Transverse colon (tissue), 4 donors: ENCODE measurements around the gene SARDH.

Experiments used
- CTCF ChIP-seq, 5 experiments: fragments of 200-600 bp in 3 of 5; fragments of 450-650 bp in 2 of 5; sonication (generic) in 3 of 5; IDR thresholded peaks; 1 replicate in 2 of 5; 2 replicates in 3 of 5; pipeline ENCODE4 v1.5.1; 2016 to 2017; ENCODE audit warnings: antibody characterized with exemption in 5 of 5, inconsistent platforms in 3 of 5, mild to moderate bottlenecking in 2 of 5, moderate library complexity in 1 of 5
- POLR2A ChIP-seq: fragments of 450-650 bp; IDR thresholded peaks from one replicate; pipeline ENCODE4 v1.6.1; 2016; ENCODE audit warnings: antibody characterized with exemption, mild to moderate bottlenecking, moderate library complexity
- POLR2AphosphoS5 ChIP-seq, 3 donors: sonication (generic); formaldehyde crosslinking; IDR thresholded peaks; one replicate each; pipeline ENCODE4 v1.6.1; 2016; ENCODE audit warnings: antibody characterized with exemption in 3 of 3

DNA sequence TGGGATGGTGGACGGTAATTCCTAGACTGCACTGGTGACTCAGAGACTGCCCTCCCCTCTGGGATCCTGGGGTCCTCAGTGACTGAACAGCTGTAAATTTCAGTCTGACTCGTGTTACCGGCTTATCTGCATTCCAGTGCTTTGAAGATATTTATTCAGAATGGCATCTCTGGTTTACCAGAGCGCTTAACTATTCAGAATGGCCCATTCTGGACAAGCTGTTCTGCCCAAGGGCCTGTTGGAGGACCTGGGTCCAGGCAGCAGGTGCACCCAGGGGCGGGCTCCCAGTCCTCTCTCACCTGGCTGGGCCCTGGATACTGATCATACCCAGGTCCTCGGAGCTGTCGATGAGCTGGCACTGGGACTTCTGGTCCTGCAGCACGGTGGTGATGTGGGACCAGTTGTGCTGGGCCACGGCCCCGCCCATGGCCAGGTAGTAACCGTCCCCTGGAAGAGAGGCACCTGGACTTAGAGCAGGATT is 48.0 kb downstream of the SARDH start:
- TF ChIP-seq CTCF (IDR thresholded peaks at IDR 0.05) (no peak), POLR2A (no peak), POLR2AphosphoS5 (IDR thresholded peaks at IDR 0.05) (no peak)
